Fibroblast of skin of right quadriceps (primary cell): Measurements from ENCODE around the gene IQUB.
A peak's percentile ranks its signal among the peaks of the same experiment; 100 is the strongest.
"Not testable (repeated sequence)": the region's sequence is repeated elsewhere in the genome, so short reads cannot be mapped to it uniquely, and the experiment has no call there.

Experiments
- DNase-seq: peaks from one replicate; pipeline ENCODE4 v3.0.0-alpha.2; 2013

Gene IQUB

GRCh38 chr7:123534383-123535260 is at the start of gene IQUB:
IQUB (minus strand) TSS chr7:123534595; CDS start chr7:123512340, 22,255 bp downstream.
- DNase-seq: peak; percentile 96

GRCh38 chr7:123583821-123584220 is 49.4 kb upstream of the IQUB start:
- DNase-seq: no peak

- DNase-seq: no peak
These were observed 46.7 kb upstream of the IQUB start for GRCh38 chr7:123581162-123581459.

- DNase-seq: peak; percentile 10
These were observed 46.2 kb upstream of the IQUB start for GRCh38 chr7:123580406-123581161.

- DNase-seq: no peak
These were observed 45.0 kb upstream of the IQUB start for GRCh38 chr7:123579416-123579815.

GRCh38 chr7:123573896-123574467 is 39.6 kb upstream of the IQUB start:
- DNase-seq: no peak

- DNase-seq: no peak
These were observed 38.9 kb upstream of the IQUB start for GRCh38 chr7:123573341-123573740.

GRCh38 chr7:123571684-123572083 is 37.3 kb upstream of the IQUB start:
- no peak for DNase-seq

- DNase-seq: no peak
These were observed 36.8 kb upstream of the IQUB start for GRCh38 chr7:123571187-123571586.

GRCh38 chr7:123570390-123571182 is 36.2 kb upstream of the IQUB start:
- DNase-seq: no peak

- DNase-seq: no peak
These were observed 35.1 kb upstream of the IQUB start for GRCh38 chr7:123569352-123570010.

GRCh38 chr7:123562121-123562520 is 27.7 kb upstream of the IQUB start:
- DNase-seq: no peak

GRCh38 chr7:123558289-123558874 is 24.0 kb upstream of the IQUB start:
- DNase-seq: no peak

GRCh38 chr7:123557398-123558288 is 23.2 kb upstream of the IQUB start, which contains the start of gene NDUFA5:
NDUFA5 (minus strand) TSS chr7:123557818; CDS start chr7:123557795, 23 bp downstream.
- peak; percentile 99 for DNase-seq

GRCh38 chr7:123557016-123557397 is 22.6 kb upstream of the IQUB start:
- no peak for DNase-seq

- DNase-seq: no peak
These were observed 21.1 kb upstream of the IQUB start for GRCh38 chr7:123555484-123555883.

GRCh38 chr7:123553159-123553558 is 18.8 kb upstream of the IQUB start:
- no peak for DNase-seq

GRCh38 chr7:123552641-123553040 is 18.2 kb upstream of the IQUB start:
- no peak for DNase-seq

GRCh38 chr7:123552134-123552533 is 17.7 kb upstream of the IQUB start:
- DNase-seq: not testable (repeated sequence)

GRCh38 chr7:123548406-123548805 is 14.0 kb upstream of the IQUB start:
- DNase-seq: peak; percentile 9

- no peak for DNase-seq
These were observed 5.5 kb upstream of the IQUB start for GRCh38 chr7:123539871-123540270.
